GM19395 (cell line): ENCODE results near the gene NACC2.

Experiments
- ATAC-seq: cut with Tn5 transposase; IDR thresholded peaks from one replicate; pipeline ENCODE4 v1.9.1; 2021; ENCODE audit warnings: mild to moderate bottlenecking, moderate library complexity; ENCODE audit not compliant: unreplicated experiment

Gene NACC2

GRCh38 chr9:136015656-136016571, 79.2 kb downstream of the NACC2 start:
- ATAC-seq, result no peak

GRCh38 chr9:136014924-136015633, 80.0 kb downstream of the NACC2 start:
- no peak for ATAC-seq

- ATAC-seq, result no peak
Observed at GRCh38 chr9:136014147-136014923, 80.8 kb downstream of the NACC2 start.

GRCh38 chr9:136013524-136014034, 81.5 kb downstream of the NACC2 start:
- ATAC-seq, result no peak

- ATAC-seq, result no peak
Observed at GRCh38 chr9:136013116-136013515, 82.0 kb downstream of the NACC2 start.

GRCh38 chr9:136012651-136013050, 82.4 kb downstream of the NACC2 start:
- ATAC-seq, result no peak

GRCh38 chr9:136011703-136012496, 83.2 kb downstream of the NACC2 start:
- no peak for ATAC-seq

- no peak for ATAC-seq
Observed at GRCh38 chr9:136011376-136011702, 83.8 kb downstream of the NACC2 start.

GRCh38 chr9:136010615-136011361, 84.3 kb downstream of the NACC2 start:
- ATAC-seq, result no peak

GRCh38 chr9:136010176-136010575, 84.9 kb downstream of the NACC2 start:
- no peak for ATAC-seq

GRCh38 chr9:136009516-136009915, 85.6 kb downstream of the NACC2 start:
- no peak for ATAC-seq

- ATAC-seq, result no peak
Observed at GRCh38 chr9:136008693-136008997, 86.4 kb downstream of the NACC2 start.

- ATAC-seq, result no peak
Observed at GRCh38 chr9:136007934-136008692, 87.0 kb downstream of the NACC2 start.

GRCh38 chr9:136007276-136007933, 87.7 kb downstream of the NACC2 start:
- ATAC-seq, result no peak

GRCh38 chr9:136006169-136006568, 88.9 kb downstream of the NACC2 start:
- no peak for ATAC-seq

- ATAC-seq, result no peak
Observed at GRCh38 chr9:136004712-136005111, 90.4 kb downstream of the NACC2 start.

- no peak for ATAC-seq
Observed at GRCh38 chr9:136004219-136004618, 90.9 kb downstream of the NACC2 start.

- ATAC-seq, result no peak
Observed at GRCh38 chr9:136003411-136004218, 91.5 kb downstream of the NACC2 start.
